ENCODE data around the gene GALK2. TPM values are rescaled to one million over a fixed set of nuclear protein-coding genes. Genes with fewer than 3 reads are reported as not detected.
A peak's percentile ranks its signal among the peaks of the same experiment; 100 is the strongest.

Gene GALK2
- total RNA-seq, 6 experiments from 2014 or later = 22.5 to 35.4 (median 29.4) TPM

GRCh38 chr15:49135911-49136310 lies 34.1 kb upstream of the GALK2 start:
- no peaks in the 10 kb centered on the region for H3K9me3 ChIP-seq
- ATAC-seq (no peak), DNase-seq (no peak)
- intact Hi-C loops (cut with DNase I) = no loop called here
- no peaks in the 10 kb centered on the region for H3K27me3 ChIP-seq
- TF ChIP-seq POLR2A (IDR thresholded peaks at IDR 0.05) (no peak), CTCF (IDR thresholded peaks at IDR 0.05) (no peak)
- H3K4me1 ChIP-seq = no peaks in the 10 kb centered on the region
- H3K27ac ChIP-seq = no peak overlapping the region
- 74% methylated on average over 3 of the region's 3 CpGs for WGBS (ENCODE audit: insufficient coverage, low coverage, low lambda C conversion rate, missing lambda C conversion rate)
- H3K4me3 ChIP-seq = no peak overlapping the region
- H3K36me3 ChIP-seq = peaks cover 0 to 76% (median 15%) of the 10 kb centered on the region in 4 donors

- Histone ChIP-seq H3K36me3 (peaks cover 0 to 71% (median 20%) of the 10 kb centered on the region in 4 donors), H3K4me3 (no peak overlapping the region), H3K4me1 (no peaks in the 10 kb centered on the region), H3K9me3 (no peaks in the 10 kb centered on the region), H3K27me3 (no peaks in the 10 kb centered on the region), H3K27ac (no peak overlapping the region)
- ATAC-seq (no peak), DNase-seq (no peak)
- WGBS (ENCODE audit: insufficient coverage, low coverage, low lambda C conversion rate, missing lambda C conversion rate) = 94% methylated on average over 2 of the region's 2 CpGs
- intact Hi-C loops (cut with DNase I) = no loop called here
- TF ChIP-seq CTCF (IDR thresholded peaks at IDR 0.05) (no peak), POLR2A (IDR thresholded peaks at IDR 0.05) (no peak)
These were observed 32.2 kb upstream of the GALK2 start for GRCh38 chr15:49137861-49138260.

GRCh38 chr15:49145651-49146609 lies 24.1 kb upstream of the GALK2 start:
- Histone ChIP-seq H3K27ac (no peak overlapping the region), H3K4me3 (no peak overlapping the region), H3K4me1 (peaks cover 0 to 18% (median 0%) of the 10 kb centered on the region in 4 donors), H3K27me3 (no peaks in the 10 kb centered on the region), H3K36me3 (peaks cover 0 to 26% (median 13%) of the 10 kb centered on the region in 4 donors), H3K9me3 (no peaks in the 10 kb centered on the region)
- intact Hi-C loops (cut with DNase I) = no loop called here
- 26% methylated on average over 3 of the region's 3 CpGs for WGBS (ENCODE audit: insufficient coverage, low coverage, low lambda C conversion rate, missing lambda C conversion rate)
- DNase-seq = no peak
- TF ChIP-seq CTCF (IDR thresholded peaks at IDR 0.05) = peak; percentile 35 to 74 (median 69)
- TF ChIP-seq POLR2A (IDR thresholded peaks at IDR 0.05) = no peak
- ATAC-seq = peak; percentile 66 to 70 (median 69)

GRCh38 chr15:49148298-49148697 lies 21.7 kb upstream of the GALK2 start:
- ATAC-seq = no peak
- TF ChIP-seq CTCF (IDR thresholded peaks at IDR 0.05) = no peak
- TF ChIP-seq POLR2A (IDR thresholded peaks at IDR 0.05) = no peak
- Histone ChIP-seq H3K4me1 (peaks cover 0 to 20% (median under 1%) of the 10 kb centered on the region in 4 donors), H3K27ac (no peak overlapping the region), H3K9me3 (no peaks in the 10 kb centered on the region), H3K4me3 (no peak overlapping the region), H3K27me3 (no peaks in the 10 kb centered on the region), H3K36me3 (peaks cover 0 to 13% (median 4%) of the 10 kb centered on the region in 4 donors)
- intact Hi-C loops (cut with DNase I) = no loop called here
- WGBS (ENCODE audit: insufficient coverage, low coverage, low lambda C conversion rate, missing lambda C conversion rate) = 70% methylated on average over 1 of the region's 1 CpG
- DNase-seq = no peak

Measured in right lobe of liver (tissue), 6 donors.